Endodermal cell (in vitro differentiated cells): ENCODE data around the gene ATAD3A. TPM values are rescaled to one million over a fixed set of nuclear protein-coding genes. Genes with fewer than 3 reads are reported as not detected.
"Not testable (repeated sequence)": the region's sequence is repeated elsewhere in the genome, so short reads cannot be mapped to it uniquely, and the experiment has no call there.

ENCODE experiments used
- DNase-seq: peaks from one replicate; pipeline ENCODE4 v3.0.0-alpha.2; 2017
- H3K27ac ChIP-seq: 2 replicates; pipeline ENCODE4 v1.5.1; 2013; ENCODE audit warnings: mild to moderate bottlenecking, low read depth, low read length, moderate library complexity
- H3K27me3 ChIP-seq: 2 replicates; pipeline ENCODE4 v1.6.1; 2013; ENCODE audit warnings: mild to moderate bottlenecking, low read length, moderate library complexity; ENCODE audit not compliant: insufficient read depth, control insufficient read depth, poor library complexity, severe bottlenecking
- H3K36me3 ChIP-seq: 2 replicates; pipeline ENCODE4 v1.7.0; 2013; ENCODE audit warnings: mild to moderate bottlenecking, low read length, moderate library complexity; ENCODE audit not compliant: control insufficient read depth, insufficient read depth
- H3K4me1 ChIP-seq: one replicate; pipeline ENCODE4 v1.7.0; 2013; ENCODE audit warnings: low read length; ENCODE audit not compliant: control insufficient read depth, insufficient read depth
- H3K4me3 ChIP-seq: 2 replicates; pipeline ENCODE4 v1.5.1; 2013; ENCODE audit warnings: mild to moderate bottlenecking, low read length, moderate library complexity
- H3K9ac ChIP-seq: 2 replicates; pipeline ENCODE4 v1.6.1; 2013; ENCODE audit warnings: mild to moderate bottlenecking, low read length, moderate library complexity; ENCODE audit not compliant: poor library complexity, severe bottlenecking; ENCODE audit errors: extremely low read depth
- H3K9me3 ChIP-seq: 2 replicates; pipeline ENCODE4 v1.6.1; 2013; ENCODE audit warnings: mild to moderate bottlenecking, low read length, moderate library complexity; ENCODE audit not compliant: control insufficient read depth
- H3K27ac Mint-ChIP-seq: 2 replicates; pipeline ENCODE4 v1.8.0; 2020; ENCODE audit warnings: mixed read lengths
- H3K27me3 Mint-ChIP-seq: 2 replicates; pipeline ENCODE4 v1.8.0; 2021; ENCODE audit warnings: mild to moderate bottlenecking, mixed read lengths; ENCODE audit not compliant: insufficient read depth
- H3K36me3 Mint-ChIP-seq: 2 replicates; pipeline ENCODE4 v1.8.0; 2020; ENCODE audit warnings: low read depth, mixed read lengths
- H3K4me1 Mint-ChIP-seq: 2 replicates; pipeline ENCODE4 v1.8.0; 2020; ENCODE audit warnings: mixed read lengths
- H3K4me3 Mint-ChIP-seq: 2 replicates; pipeline ENCODE4 v1.8.0; 2020; ENCODE audit warnings: mild to moderate bottlenecking, moderate library complexity, mixed read lengths
- H3K9me3 Mint-ChIP-seq: 2 replicates; pipeline ENCODE4 v1.8.0; 2020; ENCODE audit warnings: mild to moderate bottlenecking, mixed read lengths
- CTCF ChIP-seq: fragments of 200-600 bp; sonication (generic); conservative IDR thresholded peaks from 2 replicates; pipeline ENCODE4 v1.5.0; 2021; ENCODE audit warnings: antibody characterized with exemption, mild to moderate bottlenecking
- WGBS, 2 experiments: methylation state at CpG; one replicate each; pipeline versions ENCODE4 v1.1.5 to v1.1.7; 2013; ENCODE audit warnings: missing lambda C conversion rate in 2 of 2, mixed read lengths in 1 of 2; ENCODE audit not compliant: insufficient coverage in 1 of 2, insufficient read length in 1 of 2; 5-methylcytosine and 5-hydroxymethylcytosine counted together
- total RNA-seq, 2 donors: library from RNA; stranded (reverse); fragmentation: NEBNext Ultra II Directional in 1 of 2; extraction: Animal tissue kit (Norgen Biotek cat#: 25700) in 1 of 2; gene quantifications; 2 replicates in 1 of 2; 3 replicates in 1 of 2; pipeline ENCODE4 v1.2.1, GENCODE V29; 2021

Gene ATAD3A
- total RNA-seq, 2 donors from 2014 or later = 42.8 to 47.6 TPM

- TF ChIP-seq CTCF = no peak
- H3K9me3 ChIP-seq = no peaks in the 10 kb centered on the region
Observed at GRCh38 chr1:1470626-1471388, 41.2 kb upstream of the ATAD3A start.

GRCh38 chr1:1471389-1472052, 40.4 kb upstream of the ATAD3A start, which contains the start of gene ATAD3B:
TSS of gene ATAD3B (plus strand) at chr1:1471765. CDS start at chr1:1471885, 120 bp downstream.
- H3K9me3 Mint-ChIP-seq = no peaks in the 10 kb centered on the region
- H3K4me3 ChIP-seq = peak within 1 kb of the TSS; percentile 100
- peak within 1 kb of the TSS; percentile 77 for H3K4me3 Mint-ChIP-seq
- H3K27ac ChIP-seq = peak within 1 kb of the TSS; percentile 29
- peak within 1 kb of the TSS; percentile 72 for H3K9ac ChIP-seq
- DNase-seq = peak; percentile 97
- H3K36me3 ChIP-seq = peaks cover 6% of the 10 kb centered on the region
- no peaks in the 10 kb centered on the region for H3K27me3 ChIP-seq
- H3K27me3 Mint-ChIP-seq = no peaks in the 10 kb centered on the region
- no peaks in the 10 kb centered on the region for H3K9me3 ChIP-seq
- H3K4me1 Mint-ChIP-seq = peaks cover 8% of the 10 kb centered on the region
- peak within 1 kb of the TSS; percentile 92 for H3K27ac Mint-ChIP-seq
- no peaks in the 10 kb centered on the region for H3K4me1 ChIP-seq
- TF ChIP-seq CTCF = no peak
- 0 to 1% methylated on average over 14 to 87 of the region's 87 CpGs for WGBS, 2 experiments
- H3K36me3 Mint-ChIP-seq = peaks cover 2% of the 10 kb centered on the region

More at GRCh38 chr1:1470626-1471388, 41.2 kb upstream of the ATAD3A start:
- H3K9ac ChIP-seq = peak overlapping the region; percentile 72
- H3K27me3 ChIP-seq = no peaks in the 10 kb centered on the region
- H3K4me3 ChIP-seq = peak overlapping the region; percentile 100
- H3K9me3 Mint-ChIP-seq = no peaks in the 10 kb centered on the region
- H3K27ac Mint-ChIP-seq = peak overlapping the region; percentile 92
- peaks cover 6% of the 10 kb centered on the region for H3K36me3 ChIP-seq
- H3K4me1 Mint-ChIP-seq = peaks cover 8% of the 10 kb centered on the region
- no peaks in the 10 kb centered on the region for H3K4me1 ChIP-seq
- no peaks in the 10 kb centered on the region for H3K36me3 Mint-ChIP-seq
- peak; percentile 59 for DNase-seq
- H3K4me3 Mint-ChIP-seq = peak overlapping the region; percentile 77
- H3K27ac ChIP-seq = peak overlapping the region; percentile 29
- peaks cover 1% of the 10 kb centered on the region for H3K27me3 Mint-ChIP-seq
- whole genome bisulfite sequencing, 2 experiments = 24 to 51% methylated on average over 6 to 16 of the region's 16 CpGs

- Histone ChIP-seq H3K36me3 (peaks cover 11% of the 10 kb centered on the region), H3K4me3 (peak overlapping the region; percentile 89), H3K9ac (peak overlapping the region; percentile 62)
- not testable (repeated sequence) for H3K27ac ChIP-seq, H3K27me3 ChIP-seq, H3K9me3 ChIP-seq, H3K27ac Mint-ChIP-seq, H3K4me1 Mint-ChIP-seq, H3K9me3 Mint-ChIP-seq, H3K36me3 Mint-ChIP-seq, H3K4me1 ChIP-seq, H3K27me3 Mint-ChIP-seq, DNase-seq
- 6 to 41% methylated on average over 6 to 49 of the region's 65 CpGs for WGBS, 2 experiments
- H3K4me3 Mint-ChIP-seq = peak overlapping the region; percentile 77
Observed at GRCh38 chr1:1472053-1472876, 39.7 kb upstream of the ATAD3A start.

GRCh38 chr1:1476011-1476410, 36.0 kb upstream of the ATAD3A start:
- H3K4me1 ChIP-seq, H3K4me3 Mint-ChIP-seq, H3K27me3 Mint-ChIP-seq, H3K27ac ChIP-seq, H3K27me3 ChIP-seq, H3K9me3 ChIP-seq, H3K4me1 Mint-ChIP-seq, H3K9ac ChIP-seq, H3K4me3 ChIP-seq, H3K9me3 Mint-ChIP-seq, DNase-seq, H3K27ac Mint-ChIP-seq: not testable (repeated sequence)
- WGBS, 2 experiments = 96 to 100% methylated on average over 1 to 13 of the region's 17 CpGs
- peaks cover 28% of the 10 kb centered on the region for H3K36me3 Mint-ChIP-seq
- H3K36me3 ChIP-seq = peaks cover 27% of the 10 kb centered on the region
